Fibroblast of skin of left quadriceps (primary cell): ENCODE data around the gene TMEM63A.

ENCODE experiments used
- DNase-seq, 2 experiments: peaks; one replicate each; pipeline ENCODE4 v3.0.0-alpha.2; 2013; ENCODE audit warnings: low read depth in 2 of 2

TMEM63A gene

GRCh38 chr1:225886159-225887029 is 4.2 kb upstream of the TMEM63A start:
- DNase-seq: no peak

GRCh38 chr1:225885336-225885735 is 3.2 kb upstream of the TMEM63A start:
- DNase-seq: no peak

GRCh38 chr1:225883616-225884265 is 1.6 kb upstream of the TMEM63A start:
- DNase-seq: no peak

- DNase-seq: no peak
Observed at GRCh38 chr1:225882694-225883615, 775 bp upstream of the TMEM63A start.

- no peak for DNase-seq
Observed at GRCh38 chr1:225881081-225881958, 860 bp downstream of the TMEM63A start.

- DNase-seq: no peak
Observed at GRCh38 chr1:225880636-225881035, 1.5 kb downstream of the TMEM63A start.

GRCh38 chr1:225880222-225880588 is 2.0 kb downstream of the TMEM63A start:
- no peak for DNase-seq

- DNase-seq: no peak
Observed at GRCh38 chr1:225879521-225880221, 2.5 kb downstream of the TMEM63A start.

- no peak for DNase-seq
Observed at GRCh38 chr1:225878282-225878681, 3.9 kb downstream of the TMEM63A start.

GRCh38 chr1:225877580-225877979 is 4.6 kb downstream of the TMEM63A start:
- DNase-seq: no peak

- DNase-seq: no peak
Observed at GRCh38 chr1:225876900-225877510, 5.2 kb downstream of the TMEM63A start.

- no peak for DNase-seq
Observed at GRCh38 chr1:225875044-225875815, 7.0 kb downstream of the TMEM63A start.

- no peak for DNase-seq
Observed at GRCh38 chr1:225874431-225874830, 7.7 kb downstream of the TMEM63A start.

GRCh38 chr1:225873281-225873850 is 8.8 kb downstream of the TMEM63A start:
- DNase-seq: no peak

GRCh38 chr1:225872075-225872430 is 10.1 kb downstream of the TMEM63A start:
- DNase-seq: no peak

GRCh38 chr1:225871359-225872074 is 10.7 kb downstream of the TMEM63A start:
- no peak for DNase-seq

GRCh38 chr1:225870911-225871310 is 11.3 kb downstream of the TMEM63A start:
- DNase-seq: no peak

- no peak for DNase-seq
Observed at GRCh38 chr1:225868631-225869330, 13.4 kb downstream of the TMEM63A start.
